HG03565 (cell line): ENCODE data around the gene STRIP1.
"Not testable (repeated sequence)": the region's sequence is repeated elsewhere in the genome, so short reads cannot be mapped to it uniquely, and the experiment has no call there.

ENCODE experiments used
- ATAC-seq: cut with Tn5 transposase; IDR thresholded peaks from one replicate; pipeline ENCODE4 v1.9.1; 2021; ENCODE audit warnings: mild to moderate bottlenecking, moderate library complexity; ENCODE audit not compliant: unreplicated experiment

STRIP1 gene

GRCh38 chr1:110068646-110069403, 34.4 kb downstream of the STRIP1 start:
- no peak for ATAC-seq

DNA sequence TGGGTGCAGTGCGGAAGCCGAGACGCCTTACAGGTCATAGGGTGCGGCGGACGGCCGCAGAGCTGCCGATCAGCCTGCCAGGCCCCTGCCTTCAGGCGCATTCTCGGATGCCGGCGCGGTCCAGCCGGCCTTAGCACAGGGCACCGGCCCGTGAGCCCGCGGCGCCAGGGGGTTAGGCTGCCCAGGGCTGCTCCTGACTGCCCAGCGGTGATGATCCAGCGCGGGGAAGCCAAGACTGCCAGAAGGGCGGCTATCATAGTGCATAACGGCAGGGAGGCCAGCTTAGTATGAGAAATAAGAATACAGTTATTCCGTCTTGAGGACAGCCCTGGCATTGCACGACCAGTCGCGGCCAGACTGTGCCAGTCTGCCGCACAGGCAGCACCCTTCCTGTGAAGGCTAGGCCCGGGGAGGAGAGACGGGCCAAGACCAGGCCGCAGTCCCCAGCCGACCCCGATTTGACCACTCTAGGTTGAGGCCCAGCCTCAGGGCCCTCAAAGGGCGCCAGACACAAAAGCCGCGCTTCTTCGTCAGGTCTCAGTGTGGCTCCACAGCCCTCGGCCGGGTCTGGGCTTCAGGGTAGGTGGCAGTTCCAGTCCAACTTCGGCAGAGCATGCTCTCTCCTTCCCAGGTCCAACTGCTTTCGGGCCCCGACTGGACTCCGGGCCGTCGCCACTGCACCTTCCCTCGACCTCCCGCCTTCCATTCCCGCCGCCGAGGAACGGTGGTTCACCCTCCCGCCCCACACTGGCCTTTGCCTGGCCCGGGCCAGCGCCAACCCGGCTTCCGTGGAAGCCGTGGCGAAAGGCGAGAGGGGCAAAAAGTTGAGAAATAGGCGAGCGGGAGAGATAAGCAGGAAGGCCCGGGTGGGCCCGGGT, 35.2 kb downstream of the STRIP1 start:
- ATAC-seq, result no peak

DNA sequence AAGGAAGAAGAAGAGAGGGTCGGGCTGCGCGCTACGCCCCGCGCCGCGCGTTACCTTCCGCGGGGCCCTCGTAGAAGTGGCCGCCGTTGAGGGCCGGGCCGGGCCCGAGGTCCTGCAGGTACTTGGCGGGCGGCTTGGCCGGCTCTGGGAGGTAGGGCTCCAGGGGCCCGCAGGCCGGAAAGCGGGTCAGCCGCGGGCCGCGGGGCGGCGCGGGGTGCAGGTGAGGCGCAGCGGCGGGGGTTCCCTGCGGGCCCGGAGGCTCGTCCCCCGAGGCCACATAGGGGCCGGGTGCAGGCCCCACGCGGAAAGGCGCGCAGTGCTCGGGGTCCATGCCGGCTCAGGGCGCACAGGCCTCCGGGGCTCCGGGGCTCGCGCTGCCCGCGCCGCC, 35.9 kb downstream of the STRIP1 start:
- no peak for ATAC-seq

- ATAC-seq, result no peak
These were observed 36.3 kb downstream of the STRIP1 start, which contains the start of gene ALX3 for GRCh38 chr1:110070671-110071242. Gene ALX3 (minus strand): TSS chr1:110070672. CDS start chr1:110070612, 60 bp downstream.

DNA sequence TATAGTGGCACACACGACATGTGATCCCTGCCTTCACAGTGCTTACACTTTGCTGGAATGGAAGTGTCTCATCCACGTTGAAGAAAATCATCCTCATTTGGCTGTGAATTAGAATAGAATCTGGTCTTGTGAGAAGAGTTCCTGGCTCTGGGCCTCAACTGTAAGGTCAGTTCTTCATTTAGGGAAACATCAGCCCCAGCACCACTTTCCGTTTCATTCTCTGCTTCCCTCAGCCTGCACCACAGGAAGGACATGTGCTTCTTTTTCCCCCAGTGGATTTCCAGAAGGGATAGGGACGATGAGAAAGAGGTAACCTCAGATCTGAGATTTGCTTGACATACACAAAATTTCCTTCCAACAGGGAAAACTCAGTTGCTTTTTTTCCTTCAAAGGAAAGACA, 39.7 kb downstream of the STRIP1 start:
- ATAC-seq, result no peak

GRCh38 chr1:110076789-110077500, 42.5 kb downstream of the STRIP1 start:
- ATAC-seq, result no peak

- ATAC-seq, result not testable (repeated sequence)
These were observed 45.6 kb downstream of the STRIP1 start for GRCh38 chr1:110079995-110080394.

GRCh38 chr1:110081061-110081460, 46.6 kb downstream of the STRIP1 start:
- ATAC-seq, result no peak

- ATAC-seq, result no peak
These were observed 48.1 kb downstream of the STRIP1 start for GRCh38 chr1:110082477-110082876.

GRCh38 chr1:110083061-110083865, 48.8 kb downstream of the STRIP1 start:
- ATAC-seq, result no peak

- ATAC-seq, result no peak
These were observed 49.4 kb downstream of the STRIP1 start for GRCh38 chr1:110083866-110084226.

DNA sequence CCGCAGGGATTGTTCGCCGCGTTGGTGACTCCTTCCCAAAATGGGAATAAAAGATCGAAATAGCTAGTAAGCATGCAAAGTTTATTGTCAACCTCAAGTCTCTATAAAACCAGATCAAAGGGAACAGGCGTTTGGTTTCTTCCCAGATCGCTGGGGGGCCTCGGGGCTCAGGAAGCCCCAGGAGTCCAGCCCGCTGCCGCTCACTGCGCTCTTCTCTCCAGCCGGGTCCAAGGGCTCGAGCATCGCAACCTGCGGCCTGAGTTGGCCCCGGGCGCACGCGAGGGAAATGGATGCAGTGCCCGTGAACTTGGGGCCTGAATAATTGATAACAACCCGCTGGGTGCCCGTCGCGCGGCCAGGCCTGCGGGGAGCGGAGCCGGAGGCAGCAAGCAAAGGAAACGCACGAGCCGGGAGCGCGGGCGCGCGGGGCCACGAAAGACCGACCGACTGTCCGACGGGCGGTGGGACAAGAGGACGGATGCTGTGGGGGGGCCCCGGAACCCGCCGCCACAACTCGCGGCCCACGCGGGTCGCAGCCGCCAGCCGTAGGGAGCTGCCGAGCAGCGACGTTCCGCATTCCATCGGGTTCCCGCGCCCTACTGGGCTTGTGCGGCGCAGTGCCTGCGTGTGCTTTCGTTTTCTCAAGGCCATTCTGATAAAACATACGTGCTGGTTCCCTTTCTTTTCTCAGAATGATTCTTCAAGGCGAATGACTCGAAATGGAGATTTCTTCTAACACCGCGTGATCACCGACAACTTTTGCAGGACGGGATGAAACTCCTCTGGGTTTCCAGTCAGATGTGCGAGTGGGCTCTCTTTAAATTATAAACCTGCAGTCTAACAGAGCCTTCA, 50.0 kb downstream of the STRIP1 start:
- no peak for ATAC-seq

GRCh38 chr1:110085671-110086070, 51.2 kb downstream of the STRIP1 start:
- no peak for ATAC-seq

- ATAC-seq, result no peak
These were observed 52.5 kb downstream of the STRIP1 start for GRCh38 chr1:110086961-110087360.

GRCh38 chr1:110087812-110088738, 53.7 kb downstream of the STRIP1 start:
- ATAC-seq, result no peak

DNA sequence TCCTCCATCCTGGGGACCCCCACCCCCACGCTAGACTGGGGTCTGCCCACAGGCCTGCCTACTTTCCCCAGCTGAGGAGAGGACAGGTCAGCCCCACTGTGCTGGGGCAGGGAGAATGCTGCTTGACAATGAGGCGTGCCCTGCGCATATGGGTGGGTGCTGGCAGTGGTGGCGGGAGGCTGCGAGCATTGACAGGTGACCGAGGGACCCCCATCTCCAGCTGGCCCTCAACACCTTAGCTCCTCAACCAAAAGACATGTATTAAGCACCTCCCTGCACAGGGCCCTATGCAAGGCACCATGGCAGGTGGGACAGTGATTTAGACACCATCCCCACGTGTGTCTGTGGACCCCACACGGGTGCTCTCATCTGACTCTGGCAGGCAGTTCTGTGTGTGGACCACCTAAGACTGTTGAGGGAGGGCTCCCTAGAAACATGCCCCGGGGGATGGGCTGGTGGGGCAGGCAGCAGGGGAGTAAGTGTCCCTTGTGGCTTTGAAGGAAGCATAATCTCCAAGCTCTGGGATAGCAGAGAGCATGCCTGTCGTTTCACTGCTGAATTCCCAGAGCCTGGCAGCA, 54.4 kb downstream of the STRIP1 start:
- ATAC-seq, result no peak

- no peak for ATAC-seq
These were observed 55.3 kb downstream of the STRIP1 start for GRCh38 chr1:110089561-110090275.
